ENCODE data around the gene LIFR. TPM values are rescaled to one million over a fixed set of nuclear protein-coding genes. Genes with fewer than 3 reads are reported as not detected.

LIFR gene
- total and polyA plus RNA-seq, 2 donors (not counting 3 experiments of a cell fraction or from before 2014, with no cell fraction given) = 4.1 to 36.4 TPM

DNA sequence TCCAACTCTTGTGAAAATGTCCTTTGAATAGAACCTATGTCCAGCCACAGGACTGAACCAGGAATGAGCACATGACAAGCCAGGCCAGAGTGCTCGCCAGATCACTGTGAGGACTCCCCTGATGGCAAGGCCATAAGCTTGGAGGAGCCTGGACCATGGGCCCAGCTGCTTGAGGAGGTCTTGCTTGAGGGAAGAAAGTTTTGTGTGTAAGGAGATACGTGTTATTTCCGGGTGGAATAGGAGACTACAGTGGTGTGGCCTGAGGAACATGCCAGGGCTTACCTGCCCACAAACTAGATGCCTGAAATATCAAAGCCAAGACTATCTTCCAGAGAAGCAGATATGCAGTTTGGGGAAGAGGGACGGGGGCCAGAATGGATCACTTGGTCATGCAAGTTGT lies 84.7 kb downstream of the LIFR start:
- intact Hi-C loops (cut with micrococcal nuclease) = no loop called here
- no peaks in the 10 kb centered on the region for H3K9me1 ChIP-seq (replicated peaks; ENCODE audit: control insufficient read depth, extremely low read depth, insufficient read depth, low read length)
- H4K20me1 ChIP-seq (replicated peaks; ENCODE audit: control insufficient read depth, extremely low read depth, insufficient read depth, low read length) = no peaks in the 10 kb centered on the region
- no peak overlapping the region for H3K4me3 ChIP-seq (replicated peaks in 1 of 3; ENCODE audit: insufficient read depth in 1 of 3, low read depth in 1 of 3, low read length in 3 of 3)
- peaks cover 26% of the 10 kb centered on the region for H3K4me1 ChIP-seq (ENCODE audit: control insufficient read depth, extremely low read depth, insufficient read depth, low read length)
- FAIRE-seq (no peak), DNase-seq (ENCODE audit: low read depth, low spot score) (no peak)
- CTCF ChIA-PET = interaction anchor here (1.5 kb wide), 1 partner anchor 44 kb away, joined by 5 read pairs; no protein-coding TSS in a partner anchor
- H3K9ac ChIP-seq (replicated peaks; ENCODE audit: extremely low read depth, insufficient read depth, low read length) = no peak overlapping the region
- dilution Hi-C loops (cut with MboI; ENCODE audit: extremely low pct_ligation_motif_present, low sequenced_read_pairs) = no loop called here
- POLR2A ChIA-PET = no interaction called here
- no peaks in the 10 kb centered on the region for H3K36me3 ChIP-seq (ENCODE audit: control insufficient read depth in 2 of 2, extremely low read depth in 1 of 2, insufficient read depth in 2 of 2, low read length in 2 of 2)
- no peak for TF ChIP-seq CTCF (IDR thresholded peaks at IDR 0.05; ENCODE audit: extremely low read depth in 1 of 2, insufficient read depth in 1 of 2, low read depth in 1 of 2, low read length in 2 of 2)
- no peak for TF ChIP-seq EZH2 (IDR thresholded peaks at IDR 0.05; ENCODE audit: borderline replicate concordance, low read depth, low read length, severe bottlenecking)
- no peak for TF ChIP-seq FOS (IDR thresholded peaks at IDR 0.05; ENCODE audit: borderline replicate concordance, insufficient read depth, low read length)
- TF ChIP-seq POLR2AphosphoS5 (IDR thresholded peaks at IDR 0.05; ENCODE audit: insufficient read depth, low read depth, low read length) = no peak
- TF ChIP-seq JUN (IDR thresholded peaks at IDR 0.05; ENCODE audit: borderline replicate concordance, insufficient read depth, insufficient read length, low read depth) = no peak
- no peak for TF ChIP-seq GATA2 (IDR thresholded peaks at IDR 0.05; ENCODE audit: insufficient read depth, insufficient read length, low read depth, low read length)
- no peak for TF ChIP-seq MAX (IDR thresholded peaks at IDR 0.05; ENCODE audit: insufficient read depth, insufficient read length)
- TF ChIP-seq MYC (IDR thresholded peaks at IDR 0.05; ENCODE audit: low read depth, low read length) = no peak
- no peak for TF ChIP-seq POLR2A (IDR thresholded peaks at IDR 0.05; ENCODE audit: low read depth, low read length)
- H2AFZ ChIP-seq (ENCODE audit: low read depth, low read length) = no peak overlapping the region
- H3K9me3 ChIP-seq (replicated peaks; ENCODE audit: control insufficient read depth, insufficient read depth, low read length) = no peaks in the 10 kb centered on the region
- H3K4me2 ChIP-seq (ENCODE audit: insufficient read depth, low read length) = no peak overlapping the region
- no peak overlapping the region for H3K27ac ChIP-seq (ENCODE audit: insufficient read depth, low read depth, low read length)
- no TSS peak for BruUV-seq (replicated peaks)
- no peaks in the 10 kb centered on the region for H3K27me3 ChIP-seq (ENCODE audit: control insufficient read depth in 2 of 2, insufficient read depth in 2 of 2, low read length in 2 of 2)
- H3K79me2 ChIP-seq (ENCODE audit: control insufficient read depth, insufficient read depth, low read length) = no peaks in the 10 kb centered on the region
